Stimulated activated CD8-positive, alpha-beta memory T cell treated with anti-CD3 and anti-CD28 coated beads, Interleukin-7, amount 100 ng/mL, for 48 hours (primary cell): ENCODE measurements around the gene SLC25A52.
"Not testable (repeated sequence)": the region's sequence is repeated elsewhere in the genome, so short reads cannot be mapped to it uniquely, and the experiment has no call there.

Experiments used
- DNase-seq, 2 donors: peaks; one replicate each; pipeline ENCODE4 v3.0.0-alpha.2; 2020; ENCODE audit warnings: low read depth in 1 of 2; ENCODE audit errors: extremely low read depth in 1 of 2

SLC25A52 gene

DNA sequence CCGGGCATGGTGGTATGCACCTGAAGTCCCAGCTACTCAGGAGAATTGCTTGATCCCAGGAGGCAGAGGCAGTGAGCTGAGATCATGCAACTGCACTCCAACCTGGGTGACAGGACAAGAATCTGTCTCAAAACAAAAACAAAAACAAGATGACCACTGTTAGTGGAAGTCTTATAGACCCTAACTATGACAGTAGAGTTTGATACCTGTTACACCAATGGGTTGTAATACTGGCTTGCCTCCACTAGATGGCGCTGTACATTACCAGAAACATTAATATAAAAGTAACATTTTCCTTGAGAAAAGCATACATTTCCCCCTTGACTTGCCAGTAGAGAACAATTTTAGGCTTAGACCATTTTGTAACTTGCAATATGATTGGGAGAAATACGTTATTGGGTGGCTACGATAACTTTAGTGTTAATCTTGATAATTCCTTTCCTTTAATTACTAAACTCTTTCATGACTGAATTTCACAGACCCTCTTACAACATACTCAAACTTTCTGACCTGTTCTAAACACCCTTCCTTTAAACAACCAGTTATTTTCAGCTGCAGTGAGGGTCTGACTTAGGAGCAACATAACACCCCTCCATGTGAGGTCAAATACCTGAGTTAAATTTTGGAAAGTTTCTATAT, 19.5 kb downstream of the SLC25A52 start:
- peak in 1 of 2 donors; percentile 14 for DNase-seq

GRCh38 chr18:31740180-31740579, 20.5 kb downstream of the SLC25A52 start:
- DNase-seq = no peak

- DNase-seq = no peak
These were observed 21.0 kb downstream of the SLC25A52 start for GRCh38 chr18:31739651-31740050.

GRCh38 chr18:31738460-31739407, 21.9 kb downstream of the SLC25A52 start:
- no peak for DNase-seq

DNA sequence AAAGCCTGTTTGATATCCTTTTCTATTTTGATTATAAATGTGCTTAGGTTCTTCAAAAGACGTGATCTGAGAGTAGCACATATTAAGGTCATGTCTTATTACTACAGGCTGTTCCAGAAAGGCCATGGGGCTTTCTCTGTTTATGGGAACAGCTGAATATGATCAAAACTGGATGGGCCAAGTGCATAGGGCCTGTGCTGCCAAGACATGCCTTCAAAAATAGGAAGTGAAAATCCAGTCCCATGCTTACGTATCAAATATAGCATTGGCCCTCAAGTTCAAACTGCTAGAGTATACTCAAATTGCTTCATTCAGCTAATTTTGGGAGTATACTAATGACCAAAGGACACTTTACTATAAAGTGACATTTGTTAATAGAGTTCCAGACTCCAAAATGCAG, 24.1 kb downstream of the SLC25A52 start:
- DNase-seq = no peak

DNA sequence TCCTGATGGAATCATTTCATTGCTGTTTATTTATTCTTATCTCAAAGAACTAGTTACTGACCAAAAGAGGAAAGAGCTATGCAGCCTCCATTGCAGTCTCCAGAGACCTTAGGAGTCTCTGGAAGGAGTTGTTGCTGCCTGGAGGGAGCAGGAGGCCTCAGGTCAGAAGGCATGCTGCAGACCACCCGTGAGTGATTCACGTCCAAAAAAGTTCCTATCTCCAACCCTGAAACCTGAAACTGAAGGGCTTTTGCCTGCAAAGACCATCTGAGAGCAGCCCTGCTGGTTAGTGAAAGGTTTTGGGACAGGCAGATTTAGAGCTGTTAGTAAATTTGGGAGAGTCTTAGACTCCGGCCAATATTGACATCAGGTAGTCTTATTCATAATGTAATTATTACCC, 29.1 kb downstream of the SLC25A52 start:
- DNase-seq = no peak

DNA sequence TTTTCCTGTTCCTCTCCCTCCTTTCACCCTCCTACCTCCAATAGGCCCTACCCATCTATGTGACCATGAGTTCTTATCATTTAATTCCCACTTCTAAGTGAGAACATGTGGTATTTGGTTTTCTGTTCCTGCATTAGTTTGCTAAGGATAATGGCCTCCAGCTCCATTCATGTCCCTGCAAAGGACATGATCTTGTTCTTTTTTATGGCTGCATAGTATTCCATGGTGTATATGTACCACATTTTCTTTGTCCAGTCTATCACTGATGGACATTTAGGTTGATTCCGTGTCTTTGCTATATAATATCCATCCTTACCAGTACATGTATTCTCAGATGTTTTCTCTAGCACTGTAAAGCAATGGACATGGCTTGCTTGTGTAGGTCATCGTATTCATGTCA, 31.5 kb downstream of the SLC25A52 start:
- not testable (repeated sequence) for DNase-seq

DNA sequence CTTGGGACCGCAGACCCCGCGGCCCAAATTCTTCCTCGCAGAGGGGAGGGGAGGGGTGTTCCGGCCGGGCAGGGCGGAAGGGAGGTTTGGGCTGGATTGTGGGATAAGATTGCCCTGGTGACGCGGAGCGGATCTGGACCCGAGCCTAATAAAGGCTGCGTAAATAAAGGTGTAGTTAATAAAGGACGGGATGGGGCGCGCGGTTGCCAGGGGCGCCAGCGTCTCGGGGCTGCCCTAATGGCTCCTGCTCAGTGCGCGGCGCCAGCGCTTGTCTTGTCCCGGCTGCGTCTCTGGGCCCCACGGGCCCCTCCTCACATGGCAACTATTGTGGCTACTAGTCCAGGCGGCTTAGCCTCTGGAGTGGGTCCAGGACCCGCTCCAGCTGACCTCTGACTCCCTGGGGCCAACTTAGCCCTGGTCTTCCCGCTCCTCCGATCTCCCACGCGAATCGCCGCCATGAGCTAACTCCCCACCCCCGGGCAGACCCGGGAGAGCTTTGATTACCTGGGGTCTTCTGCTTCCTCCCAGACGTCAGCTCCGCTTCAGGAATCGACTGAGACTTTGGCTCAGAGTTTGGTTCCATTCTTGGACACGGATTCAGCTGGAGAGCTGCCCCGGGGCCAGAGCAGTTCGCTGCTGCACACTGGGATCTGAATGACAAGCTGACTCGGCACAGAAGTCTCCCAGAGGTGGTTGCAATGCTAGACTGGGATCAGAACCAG, 36.5 kb downstream of the SLC25A52 start:
- no peak for DNase-seq

- DNase-seq = no peak
These were observed 37.1 kb downstream of the SLC25A52 start for GRCh38 chr18:31723639-31723989.

DNA sequence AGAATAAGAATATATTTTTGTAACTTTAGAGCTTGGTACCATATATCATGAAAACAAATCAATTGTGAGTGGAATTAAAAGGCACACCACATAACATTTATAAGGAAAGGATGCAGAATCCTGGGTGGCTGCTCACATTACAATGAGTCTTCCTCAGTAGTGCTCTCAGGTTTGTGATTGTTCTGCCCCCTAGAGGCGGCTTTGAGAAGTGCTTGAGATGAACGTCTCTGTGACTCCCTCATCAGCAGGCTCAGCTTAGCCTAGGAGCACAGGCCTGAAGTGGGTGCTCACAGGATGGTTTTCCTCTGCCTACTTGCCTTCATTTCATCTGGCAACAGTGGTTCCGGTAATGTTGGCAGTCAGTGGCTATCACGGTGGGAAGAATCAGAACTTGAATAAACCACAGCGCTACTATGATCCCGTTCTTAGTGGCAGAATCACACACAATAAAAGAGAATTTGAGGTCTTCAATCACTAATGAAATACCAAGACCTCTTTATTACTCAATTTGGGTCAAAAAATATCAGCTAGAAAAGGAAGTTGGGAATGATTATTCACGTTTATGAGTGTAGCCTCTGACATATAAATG, 38.2 kb downstream of the SLC25A52 start:
- peak; percentile 32 to 54 for DNase-seq

GRCh38 chr18:31721601-31722000, 39.1 kb downstream of the SLC25A52 start:
- DNase-seq = no peak

- DNase-seq = no peak
These were observed 39.8 kb downstream of the SLC25A52 start for GRCh38 chr18:31720867-31721266.

- no peak for DNase-seq
These were observed 41.2 kb downstream of the SLC25A52 start for GRCh38 chr18:31719363-31720006.

GRCh38 chr18:31718386-31718785, 42.3 kb downstream of the SLC25A52 start:
- DNase-seq = no peak

DNA sequence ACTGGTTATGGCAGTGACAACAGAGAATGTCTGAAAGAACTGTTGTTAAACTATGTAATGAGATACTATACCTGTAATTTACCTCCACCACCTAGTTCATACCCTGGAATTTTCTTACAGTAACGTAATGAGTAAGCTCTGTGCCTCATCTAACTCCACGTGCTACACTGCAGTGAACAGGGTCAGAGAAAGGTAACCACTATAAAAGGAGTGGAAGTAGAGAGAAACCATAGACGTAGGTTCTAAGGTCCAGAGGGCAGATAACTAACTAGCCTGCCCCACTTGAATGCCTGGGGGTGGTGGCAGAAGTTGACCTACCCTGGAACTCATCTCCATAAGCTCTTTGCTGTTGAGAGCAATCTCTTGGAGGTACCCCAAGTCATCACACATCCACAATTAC, 44.3 kb downstream of the SLC25A52 start:
- DNase-seq = no peak

GRCh38 chr18:31711365-31712172, 49.1 kb downstream of the SLC25A52 start:
- DNase-seq = no peak

DNA sequence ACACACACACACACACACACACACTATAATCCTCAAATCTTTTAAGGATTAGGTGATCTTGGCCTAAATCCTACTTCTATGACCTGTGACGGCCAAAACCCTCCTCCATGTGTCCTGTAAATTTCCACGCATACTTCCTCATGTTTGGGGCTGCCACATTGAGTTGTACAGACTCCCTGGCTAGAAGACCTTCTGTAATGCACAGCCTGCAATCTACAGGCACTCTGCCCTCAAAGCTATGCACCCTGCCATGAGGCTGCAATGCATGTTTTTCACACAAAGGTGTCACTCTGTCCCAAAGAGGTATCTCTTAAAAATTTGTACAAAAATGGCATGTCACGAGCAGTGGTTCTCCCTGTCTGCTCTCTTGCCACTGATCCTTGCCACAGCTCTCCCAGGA, 49.9 kb downstream of the SLC25A52 start:
- DNase-seq = no peak
